Measurements from ENCODE around the gene JARID2. TPM values are rescaled to one million over a fixed set of nuclear protein-coding genes. Genes with fewer than 3 reads are reported as not detected.

Gene JARID2
- total and polyA plus RNA-seq, 10 of the 15 experiments (the other 5 are each of a cell fraction or from before 2014, with no cell fraction given): 4.2 to 21.6 (median 11.7) TPM

DNA sequence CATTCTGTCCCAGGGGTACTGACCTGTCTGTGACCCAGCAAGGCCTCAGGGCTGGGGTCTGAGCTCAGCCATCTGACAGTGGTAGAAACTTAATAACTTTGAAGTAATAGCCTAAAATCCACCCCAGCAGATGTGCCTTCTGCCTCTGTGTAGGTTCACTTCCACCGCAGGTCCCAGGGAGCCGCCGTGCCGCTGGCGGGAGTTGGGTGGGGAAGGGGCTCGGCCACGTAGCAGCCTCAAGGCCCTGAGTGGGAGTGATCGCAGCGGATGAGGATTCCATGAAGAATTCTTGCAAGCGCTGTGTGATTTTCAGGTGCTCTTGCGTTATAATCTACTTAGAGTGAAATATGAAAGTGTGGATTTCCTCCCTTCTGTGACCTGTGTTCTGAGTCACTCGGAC lies 253.3 kb downstream of the JARID2 start:
- no peaks in the 10 kb centered on the region for H4K20me1 ChIP-seq (ENCODE audit: control insufficient read depth, insufficient read depth)
- ATAC-seq (no peak), DNase-seq (ENCODE audit: low read depth, low spot score) (no peak), FAIRE-seq (no peak)
- in situ Hi-C loops (cut with MboI): loop anchor here (25.0 kb wide), 1 partner anchor 1287 kb away; no protein-coding TSS in a partner anchor
- no peaks in the 10 kb centered on the region for H3K4me1 ChIP-seq (ENCODE audit: control insufficient read depth, insufficient read depth, low read length)
- H3K27ac ChIP-seq (ENCODE audit: control insufficient read depth, insufficient read depth): no peak overlapping the region
- POLR2A ChIA-PET: no interaction called here
- no peaks in the 10 kb centered on the region for H3K79me2 ChIP-seq (ENCODE audit: control insufficient read depth, insufficient read depth, low read length)
- SMC1A ChIA-PET (ENCODE audit: uncharacterized antibody, unreplicated experiment): no interaction called here
- H3K9ac ChIP-seq (ENCODE audit: control insufficient read depth, insufficient read depth, low read length): no peak overlapping the region
- H3K27me3 ChIP-seq (replicated peaks in 1 of 2; ENCODE audit: control insufficient read depth in 2 of 2, insufficient read depth in 2 of 2, low read length in 1 of 2): no peaks in the 10 kb centered on the region
- RAD21 ChIA-PET (ENCODE audit: unreplicated experiment): no interaction called here
- H3K9me3 ChIP-seq (replicated peaks; ENCODE audit: control insufficient read depth, insufficient read depth, low read length): no peaks in the 10 kb centered on the region
- H3K36me3 ChIP-seq (ENCODE audit: control insufficient read depth in 2 of 2, insufficient read depth in 2 of 2, low read length in 1 of 2): peaks cover 26 to 54% of the 10 kb centered on the region in 2 experiments
- H3K4me3 ChIP-seq: no peak overlapping the region
- no TSS peak for BruUV-seq (replicated peaks)
- no peak for TF ChIP-seq YY1 (IDR thresholded peaks at IDR 0.05; ENCODE audit: low read depth, low read length)
- TF ChIP-seq ZSCAN29 (IDR thresholded peaks at IDR 0.05): no peak
- TF ChIP-seq ZNF384 (IDR thresholded peaks at IDR 0.05; ENCODE audit: borderline replicate concordance, low read depth, low read length): no peak
- TF ChIP-seq TCF3 (IDR thresholded peaks at IDR 0.05; ENCODE audit: borderline replicate concordance, insufficient read depth, low read depth, low read length): no peak
- TF ChIP-seq HDAC6 (IDR thresholded peaks at IDR 0.05; ENCODE audit: unreplicated experiment): no peak
- no peak for TF ChIP-seq NFIC (IDR thresholded peaks at IDR 0.05; ENCODE audit: low read depth, low read length)
- TF ChIP-seq, protein P1, sequence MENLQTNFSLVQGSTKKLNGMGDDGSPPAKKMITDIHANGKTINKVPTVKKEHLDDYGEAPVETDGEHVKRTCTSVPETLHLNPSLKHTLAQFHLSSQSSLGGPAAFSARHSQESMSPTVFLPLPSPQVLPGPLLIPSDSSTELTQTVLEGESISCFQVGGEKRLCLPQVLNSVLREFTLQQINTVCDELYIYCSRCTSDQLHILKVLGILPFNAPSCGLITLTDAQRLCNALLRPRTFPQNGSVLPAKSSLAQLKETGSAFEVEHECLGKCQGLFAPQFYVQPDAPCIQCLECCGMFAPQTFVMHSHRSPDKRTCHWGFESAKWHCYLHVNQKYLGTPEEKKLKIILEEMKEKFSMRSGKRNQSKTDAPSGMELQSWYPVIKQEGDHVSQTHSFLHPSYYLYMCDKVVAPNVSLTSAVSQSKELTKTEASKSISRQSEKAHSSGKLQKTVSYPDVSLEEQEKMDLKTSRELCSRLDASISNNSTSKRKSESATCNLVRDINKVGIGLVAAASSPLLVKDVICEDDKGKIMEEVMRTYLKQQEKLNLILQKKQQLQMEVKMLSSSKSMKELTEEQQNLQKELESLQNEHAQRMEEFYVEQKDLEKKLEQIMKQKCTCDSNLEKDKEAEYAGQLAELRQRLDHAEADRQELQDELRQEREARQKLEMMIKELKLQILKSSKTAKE (IDR thresholded peaks at IDR 0.05; ENCODE audit: low read depth, poor library complexity, severe bottlenecking): no peak
- CTCF ChIA-PET: no interaction called here
- H3K4me2 ChIP-seq (ENCODE audit: control insufficient read depth, insufficient read depth): no peak overlapping the region
- intact Hi-C loops (cut with micrococcal nuclease; ENCODE audit: unreplicated experiment): no loop called here
- no peak overlapping the region for H2AFZ ChIP-seq (ENCODE audit: control insufficient read depth, low read depth, low read length)
- 90% methylated on average over 12 of the region's 12 CpGs for WGBS (ENCODE audit: insufficient coverage, insufficient replicate concordance, low lambda C conversion rate, missing lambda C conversion rate)
